Heart right ventricle (tissue), 16 donors: ENCODE data around the gene SDHAF2. TPM values are rescaled to one million over a fixed set of nuclear protein-coding genes. Genes with fewer than 3 reads are reported as not detected.

ENCODE experiments used
- ATAC-seq, 8 donors: fragments of 200-7000 bp; cut with Tn5 transposase; one replicate each; pipeline ENCODE4 v1.9.1; 2020; ENCODE audit warnings: mild to moderate bottlenecking in 8 of 8, moderate library complexity in 8 of 8, moderate number of reproducible peaks in 1 of 8
- DNase-seq, 2 donors: peaks; one replicate each; pipeline ENCODE4 v3.0.0-alpha.2; 2020
- H3K27ac ChIP-seq, 10 donors: fragments of 200-600 bp; sonication (generic) in 2 of 10; one replicate each; pipeline versions ENCODE4 v1.5.0 to v1.8.0; 2020 to 2022; ENCODE audit warnings: mild to moderate bottlenecking in 3 of 10
- H3K27me3 ChIP-seq, 7 donors: fragments of 200-600 bp; one replicate each; pipeline ENCODE4 v1.8.0; 2021 to 2022; ENCODE audit warnings: mild to moderate bottlenecking in 2 of 7
- H3K36me3 ChIP-seq, 9 donors: fragments of 200-600 bp; sonication (generic) in 1 of 9; one replicate each; pipeline versions ENCODE4 v1.5.0 to v1.8.0; 2020 to 2022; ENCODE audit warnings: mild to moderate bottlenecking in 2 of 9
- H3K4me1 ChIP-seq, 9 donors: fragments of 200-600 bp; sonication (generic) in 1 of 9; one replicate each; pipeline versions ENCODE4 v1.5.0 to v1.8.0; 2020 to 2022; ENCODE audit warnings: mild to moderate bottlenecking in 4 of 9
- H3K4me3 ChIP-seq, 10 donors: fragments of 200-600 bp; sonication (generic) in 2 of 10; one replicate each; pipeline versions ENCODE4 v1.5.0 to v1.8.0; 2020 to 2022; ENCODE audit warnings: mild to moderate bottlenecking in 7 of 10, moderate library complexity in 2 of 10
- H3K9me3 ChIP-seq, 11 donors: fragments of 200-600 bp in 10 of 11; sonication (generic) in 2 of 11; one replicate each; pipeline versions ENCODE4 v1.5.0 to v1.8.0; 2013 to 2022; ENCODE audit warnings: mild to moderate bottlenecking in 2 of 11, control low read depth in 1 of 11, moderate library complexity in 1 of 11
- CTCF ChIP-seq, 9 donors: fragments of 200-600 bp; sonication (generic) in 2 of 9; IDR thresholded peaks; one replicate each; pipeline versions ENCODE4 v1.5.0 to v1.8.0; 2021 to 2022; ENCODE audit warnings: antibody characterized with exemption in 9 of 9, mild to moderate bottlenecking in 5 of 9, moderate library complexity in 1 of 9
- WGBS, 2 donors: extraction: QIAGEN DNeasy Blood & Tissue Kit; methylation state at CpG; one replicate each; pipeline ENCODE4 v1.1.7; 2013; ENCODE audit warnings: inconsistent platforms in 1 of 2; 5-methylcytosine and 5-hydroxymethylcytosine counted together
- intact Hi-C, 10 donors: fragments of 100-400 bp; cut with DNase I; formaldehyde crosslinking; loops; one replicate each; pipeline versions ENCODE4 v1.11.1 to v1.14.2; 2022
- polyA plus RNA-seq, 2 donors: library from polyadenylated mRNA; stranded (reverse); fragments of 200-250 nt; gene quantifications; one replicate each; pipeline ENCODE4 v1.2.3, GENCODE V29; 2013
- total RNA-seq, 10 donors: library from RNA; stranded (reverse); fragmentation: NEBNext Ultra II Directional in 3 of 10; extraction: Animal tissue kit (Norgen Biotek cat#: 25700) in 3 of 10; gene quantifications; one replicate each; pipeline versions ENCODE4 v1.2.1 to v1.2.4, GENCODE V29; 2021 to 2023
- donor health status: Arrhythmogenic right ventricular cardiomyopathy.
- donor health status: ischemic (EF 13 %, LVEDD 7.1; RV severe dilation, severe dysfunction).
- donor health status: healthy with polysubstance abuse.
- donor health status: DM: no; HTN: yes; CAD: no.
- donor health status: DM: no; HTN: no; CAD: no.
- donor health status: ischemic (EF 25% LVEDD 6.9; RV normal size, moderate dysfunction).
- donor health status: ischemic (EF 25% LVEDD 5.7; RV mildly dilated, moderate dysfunction).
- donor health status: healthy.
- donor health status: DM: yes; HTN: yes; CAD: no.
- donor health status: Ischemic cardiomyopathy.
- donor health status: ischemic (EF 35%, LVEDD 5.7; RV mildly dilated, moderate dysfunction).
- donor health status: nonischemic (EF 11% LVEDD 7.7; RV severe dilation, severe dysfunction).
- donor health status: DM: yes; HTN: yes; CAD: no.
- donor health status: PGD.
- donor health status: ischemic (EF 29% LVEDD 5.4; RV normal size, mild dysfunction).
- donor health status: nonischemic (EF 23%, LVEDD 6.1; RV moderate dilation, normal function).

The SDHAF2 gene
- total and polyA plus RNA-seq, 12 donors: 24.4 to 56.1 (median 33.9) TPM

GRCh38 chr11:61474013-61474643 is 44.2 kb downstream of the SDHAF2 start:
- Histone ChIP-seq H3K27me3 (no peaks in the 10 kb centered on the region), H3K9me3 (peaks cover 0 to 9% (median 0%) of the 10 kb centered on the region in 11 donors), H3K27ac (peak overlapping the region in 3 of 10 donors; percentile 3 to 68 (median 17)), H3K4me3 (no peak overlapping the region), H3K36me3 (peaks cover 0 to 33% (median 0%) of the 10 kb centered on the region in 9 donors), H3K4me1 (peaks cover 3 to 35% (median 19%) of the 10 kb centered on the region in 9 donors)
- 84 to 88% methylated on average over 6 of the region's 6 CpGs for WGBS, 2 donors
- no peak for TF ChIP-seq CTCF (IDR thresholded peaks at IDR 0.05)
- ATAC-seq (no peak), DNase-seq (no peak)
- intact Hi-C loops: loop anchor here in 4 of 10 donors (10.0 kb wide), 2 partner anchors 101 to 161 kb away; no protein-coding TSS in a partner anchor

GRCh38 chr11:61475433-61475832 is 45.5 kb downstream of the SDHAF2 start:
- TF ChIP-seq CTCF (IDR thresholded peaks at IDR 0.05): no peak
- Histone ChIP-seq H3K4me3 (no peak overlapping the region), H3K27ac (no peak overlapping the region), H3K4me1 (peaks cover 3 to 37% (median 19%) of the 10 kb centered on the region in 9 donors), H3K36me3 (peaks cover 0 to 22% (median 0%) of the 10 kb centered on the region in 9 donors), H3K9me3 (peaks cover 0 to 9% (median 0%) of the 10 kb centered on the region in 11 donors), H3K27me3 (no peaks in the 10 kb centered on the region)
- 92 to 94% methylated on average over 1 of the region's 1 CpG for WGBS, 2 donors
- intact Hi-C loops: loop anchor here in 9 of 10 donors (5.0 to 10.0 kb wide), 8 partner anchors 37 to 257 kb away; partner anchors contain the start of gene SYT7 (in 1 of the 9)
- DNase-seq (no peak), ATAC-seq (no peak)

GRCh38 chr11:61476371-61476770 is 46.4 kb downstream of the SDHAF2 start:
- peak overlapping the region in 1 of 10 donors; percentile 28 for H3K27ac ChIP-seq
- H3K4me1 ChIP-seq: peaks cover 3 to 46% (median 22%) of the 10 kb centered on the region in 9 donors
- ATAC-seq: no peak
- no peak for TF ChIP-seq CTCF (IDR thresholded peaks at IDR 0.05)
- H3K9me3 ChIP-seq: peaks cover 0 to 9% (median 0%) of the 10 kb centered on the region in 11 donors
- WGBS, 2 donors: 89 to 90% methylated on average over 3 of the region's 3 CpGs
- no peaks in the 10 kb centered on the region for H3K27me3 ChIP-seq
- intact Hi-C loops: loop anchor here (2.0 to 10.0 kb wide), 11 partner anchors 36 to 256 kb away; partner anchors contain the start of gene SYT7 (in 1 of the 10)
- DNase-seq: no peak
- H3K36me3 ChIP-seq: peaks cover 0 to 15% (median 0%) of the 10 kb centered on the region in 9 donors
- no peak overlapping the region for H3K4me3 ChIP-seq

- Histone ChIP-seq H3K4me3 (no peak overlapping the region), H3K27me3 (no peaks in the 10 kb centered on the region), H3K36me3 (peaks cover 0 to 15% (median 0%) of the 10 kb centered on the region in 9 donors), H3K9me3 (peaks cover 0 to 9% (median 0%) of the 10 kb centered on the region in 11 donors), H3K4me1 (peaks cover 3 to 47% (median 17%) of the 10 kb centered on the region in 9 donors), H3K27ac (peak overlapping the region in 5 of 10 donors; percentile 19 to 61 (median 44))
- WGBS, 2 donors: 49 to 54% methylated on average over 8 of the region's 8 CpGs
- intact Hi-C loops: loop anchor here (1.0 to 10.0 kb wide), 13 partner anchors 35 to 255 kb away; partner anchors contain the start of gene SYT7 (in 1 of the 10)
- no peak for TF ChIP-seq CTCF (IDR thresholded peaks at IDR 0.05)
- DNase-seq (no peak), ATAC-seq (peak in 3 of 8 donors; percentile 12 to 22 (median 18))
Observed at GRCh38 chr11:61477126-61477525, 47.2 kb downstream of the SDHAF2 start.
